GM21786 (cell line): Measurements from ENCODE around the gene CAMK1D.
A peak's percentile ranks its signal among the peaks of the same experiment; 100 is the strongest.
"Not testable (repeated sequence)": the region's sequence is repeated elsewhere in the genome, so short reads cannot be mapped to it uniquely, and the experiment has no call there.

Experiments used
- ATAC-seq: cut with Tn5 transposase; IDR thresholded peaks from one replicate; pipeline ENCODE4 v1.9.1; 2021; ENCODE audit not compliant: unreplicated experiment

Gene CAMK1D

GRCh38 chr10:12423896-12424295 lies 74.5 kb downstream of the CAMK1D start:
- no peak for ATAC-seq

- ATAC-seq, result no peak
Measured at GRCh38 chr10:12427276-12427675, 77.9 kb downstream of the CAMK1D start.

- ATAC-seq, result no peak
Measured at GRCh38 chr10:12428447-12429135, 79.2 kb downstream of the CAMK1D start.

- no peak for ATAC-seq
Measured at GRCh38 chr10:12430406-12430982, 81.1 kb downstream of the CAMK1D start.

- ATAC-seq, result no peak
Measured at GRCh38 chr10:12431151-12432101, 82.1 kb downstream of the CAMK1D start.

GRCh38 chr10:12432402-12433189 lies 83.2 kb downstream of the CAMK1D start:
- ATAC-seq, result no peak

- ATAC-seq, result no peak
Measured at GRCh38 chr10:12434277-12434676, 84.9 kb downstream of the CAMK1D start.

- not testable (repeated sequence) for ATAC-seq
Measured at GRCh38 chr10:12434677-12435076, 85.3 kb downstream of the CAMK1D start.

GRCh38 chr10:12435348-12435747 lies 86.0 kb downstream of the CAMK1D start:
- ATAC-seq, result no peak

- no peak for ATAC-seq
Measured at GRCh38 chr10:12438919-12439692, 89.8 kb downstream of the CAMK1D start.

- not testable (repeated sequence) for ATAC-seq
Measured at GRCh38 chr10:12439767-12440166, 90.4 kb downstream of the CAMK1D start.

GRCh38 chr10:12443026-12443425 lies 93.7 kb downstream of the CAMK1D start:
- no peak for ATAC-seq

- ATAC-seq, result no peak
Measured at GRCh38 chr10:12444981-12445700, 95.8 kb downstream of the CAMK1D start.

GRCh38 chr10:12445701-12446334 lies 96.5 kb downstream of the CAMK1D start:
- no peak for ATAC-seq

- no peak for ATAC-seq
Measured at GRCh38 chr10:12448340-12448728, 99.0 kb downstream of the CAMK1D start.

- ATAC-seq, result peak; percentile 83
Measured at GRCh38 chr10:12448729-12449391, 99.5 kb downstream of the CAMK1D start.

GRCh38 chr10:12455318-12455717 lies 106.0 kb downstream of the CAMK1D start:
- no peak for ATAC-seq

GRCh38 chr10:12455766-12456165 lies 106.4 kb downstream of the CAMK1D start:
- no peak for ATAC-seq

- ATAC-seq, result no peak
Measured at GRCh38 chr10:12459340-12459739, 110.0 kb downstream of the CAMK1D start.
